ENCODE measurements around the gene GAB1. TPM values are rescaled to one million over a fixed set of nuclear protein-coding genes. Genes with fewer than 3 reads are reported as not detected.
A peak's percentile ranks its signal among the peaks of the same experiment; 100 is the strongest.

GAB1 gene
- total RNA-seq, 2 experiments from 2014 or later = 0.24 to 0.74 TPM

GRCh38 chr4:143313996-143314395 lies 22.7 kb upstream of the GAB1 start:
- peaks cover 5% of the 10 kb centered on the region for H3K27me3 Mint-ChIP-seq
- no peak overlapping the region for H3K4me3 Mint-ChIP-seq
- no peak overlapping the region for H3K27ac Mint-ChIP-seq
- no peak for DNase-seq
- no peaks in the 10 kb centered on the region for H3K4me1 Mint-ChIP-seq
- no peaks in the 10 kb centered on the region for H3K9me3 Mint-ChIP-seq
- H3K36me3 Mint-ChIP-seq = no peaks in the 10 kb centered on the region

GRCh38 chr4:143320113-143320512 lies 16.6 kb upstream of the GAB1 start:
- H3K27me3 Mint-ChIP-seq = peaks cover 5% of the 10 kb centered on the region
- H3K9me3 Mint-ChIP-seq = no peaks in the 10 kb centered on the region
- no peak overlapping the region for H3K27ac Mint-ChIP-seq
- no peaks in the 10 kb centered on the region for H3K4me1 Mint-ChIP-seq
- no peak for DNase-seq
- H3K36me3 Mint-ChIP-seq = no peaks in the 10 kb centered on the region
- H3K4me3 Mint-ChIP-seq = no peak overlapping the region

GRCh38 chr4:143326735-143327134 lies 9.9 kb upstream of the GAB1 start:
- Mint-ChIP-seq H3K27ac (no peak overlapping the region), H3K27me3 (peaks cover 5% of the 10 kb centered on the region), H3K4me1 (no peaks in the 10 kb centered on the region), H3K36me3 (no peaks in the 10 kb centered on the region), H3K9me3 (peaks cover 3% of the 10 kb centered on the region), H3K4me3 (no peak overlapping the region)
- no peak for DNase-seq

- Mint-ChIP-seq H3K9me3 (peaks cover 3% of the 10 kb centered on the region), H3K4me1 (no peaks in the 10 kb centered on the region), H3K4me3 (no peak overlapping the region), H3K27ac (no peak overlapping the region), H3K27me3 (peaks cover 27% of the 10 kb centered on the region), H3K36me3 (no peaks in the 10 kb centered on the region)
- no peak for DNase-seq
These were observed 6.7 kb upstream of the GAB1 start for GRCh38 chr4:143329985-143330384.

- no peaks in the 10 kb centered on the region for H3K36me3 Mint-ChIP-seq
- peak overlapping the region; percentile 82 for H3K4me3 Mint-ChIP-seq
- no peak overlapping the region for H3K27ac Mint-ChIP-seq
- peaks cover 6% of the 10 kb centered on the region for H3K4me1 Mint-ChIP-seq
- H3K9me3 Mint-ChIP-seq = no peaks in the 10 kb centered on the region
- peaks cover 71% of the 10 kb centered on the region for H3K27me3 Mint-ChIP-seq
- peak; percentile 39 for DNase-seq
These were observed 496 bp upstream of the GAB1 start for GRCh38 chr4:143335979-143336780.

GRCh38 chr4:143337600-143338287 lies 1.1 kb downstream of the GAB1 start:
- peak; percentile 1 for DNase-seq
- Mint-ChIP-seq H3K27me3 (peaks cover 75% of the 10 kb centered on the region), H3K4me3 (peak overlapping the region; percentile 82), H3K27ac (no peak overlapping the region), H3K36me3 (no peaks in the 10 kb centered on the region), H3K4me1 (peaks cover 6% of the 10 kb centered on the region), H3K9me3 (no peaks in the 10 kb centered on the region)

GRCh38 chr4:143338313-143338712 lies 1.6 kb downstream of the GAB1 start:
- Mint-ChIP-seq H3K27ac (no peak overlapping the region), H3K4me1 (peaks cover 6% of the 10 kb centered on the region), H3K36me3 (no peaks in the 10 kb centered on the region), H3K9me3 (no peaks in the 10 kb centered on the region), H3K27me3 (peaks cover 78% of the 10 kb centered on the region), H3K4me3 (no peak overlapping the region)
- DNase-seq = no peak

GRCh38 chr4:143339497-143339896 lies 2.8 kb downstream of the GAB1 start:
- Mint-ChIP-seq H3K4me1 (peaks cover 6% of the 10 kb centered on the region), H3K36me3 (no peaks in the 10 kb centered on the region), H3K9me3 (no peaks in the 10 kb centered on the region), H3K4me3 (no peak overlapping the region), H3K27ac (no peak overlapping the region), H3K27me3 (peaks cover 76% of the 10 kb centered on the region)
- DNase-seq = no peak

GRCh38 chr4:143341186-143341755 lies 4.6 kb downstream of the GAB1 start:
- no peaks in the 10 kb centered on the region for H3K36me3 Mint-ChIP-seq
- H3K9me3 Mint-ChIP-seq = no peaks in the 10 kb centered on the region
- peaks cover 67% of the 10 kb centered on the region for H3K27me3 Mint-ChIP-seq
- peaks cover 4% of the 10 kb centered on the region for H3K4me1 Mint-ChIP-seq
- no peak overlapping the region for H3K4me3 Mint-ChIP-seq
- H3K27ac Mint-ChIP-seq = no peak overlapping the region
- DNase-seq = no peak

- Mint-ChIP-seq H3K27ac (no peak overlapping the region), H3K9me3 (no peaks in the 10 kb centered on the region), H3K27me3 (peaks cover 56% of the 10 kb centered on the region), H3K4me1 (no peaks in the 10 kb centered on the region), H3K36me3 (no peaks in the 10 kb centered on the region), H3K4me3 (no peak overlapping the region)
- DNase-seq = no peak
These were observed 6.7 kb downstream of the GAB1 start for GRCh38 chr4:143343276-143343831.

- Mint-ChIP-seq H3K4me3 (no peak overlapping the region), H3K36me3 (no peaks in the 10 kb centered on the region), H3K27me3 (peaks cover 49% of the 10 kb centered on the region), H3K4me1 (no peaks in the 10 kb centered on the region), H3K9me3 (no peaks in the 10 kb centered on the region), H3K27ac (no peak overlapping the region)
- no peak for DNase-seq
These were observed 7.4 kb downstream of the GAB1 start for GRCh38 chr4:143344041-143344440.

GRCh38 chr4:143344774-143345173 lies 8.1 kb downstream of the GAB1 start:
- no peaks in the 10 kb centered on the region for H3K36me3 Mint-ChIP-seq
- peaks cover 42% of the 10 kb centered on the region for H3K27me3 Mint-ChIP-seq
- DNase-seq = no peak
- no peak overlapping the region for H3K27ac Mint-ChIP-seq
- no peaks in the 10 kb centered on the region for H3K4me1 Mint-ChIP-seq
- H3K4me3 Mint-ChIP-seq = no peak overlapping the region
- H3K9me3 Mint-ChIP-seq = no peaks in the 10 kb centered on the region

GRCh38 chr4:143345356-143345755 lies 8.7 kb downstream of the GAB1 start:
- no peak for DNase-seq
- Mint-ChIP-seq H3K4me1 (no peaks in the 10 kb centered on the region), H3K27me3 (peaks cover 36% of the 10 kb centered on the region), H3K9me3 (no peaks in the 10 kb centered on the region), H3K27ac (no peak overlapping the region), H3K36me3 (no peaks in the 10 kb centered on the region), H3K4me3 (no peak overlapping the region)

GRCh38 chr4:143346206-143346605 lies 9.5 kb downstream of the GAB1 start:
- Mint-ChIP-seq H3K36me3 (no peaks in the 10 kb centered on the region), H3K4me1 (no peaks in the 10 kb centered on the region), H3K9me3 (no peaks in the 10 kb centered on the region), H3K27me3 (peaks cover 30% of the 10 kb centered on the region), H3K27ac (no peak overlapping the region), H3K4me3 (no peak overlapping the region)
- DNase-seq = no peak

- no peak overlapping the region for H3K27ac Mint-ChIP-seq
- H3K4me1 Mint-ChIP-seq = no peaks in the 10 kb centered on the region
- no peak overlapping the region for H3K4me3 Mint-ChIP-seq
- H3K27me3 Mint-ChIP-seq = peaks cover 21% of the 10 kb centered on the region
- no peaks in the 10 kb centered on the region for H3K36me3 Mint-ChIP-seq
- DNase-seq = no peak
- no peaks in the 10 kb centered on the region for H3K9me3 Mint-ChIP-seq
These were observed 10.9 kb downstream of the GAB1 start for GRCh38 chr4:143347484-143348111.
